Peyer's patch (tissue), 4 donors: Measurements from ENCODE around the gene NVL. TPM values are rescaled to one million over a fixed set of nuclear protein-coding genes. Genes with fewer than 3 reads are reported as not detected.

Source experiments
- DNase-seq, 3 donors: peaks; one replicate each; pipeline ENCODE4 v3.0.0-alpha.2; 2017 to 2019
- H3K27ac ChIP-seq, 4 donors: fragments of 200-600 bp; sonication (generic); one replicate each; pipeline ENCODE4 v1.5.1; 2016 to 2019
- H3K27me3 ChIP-seq, 2 donors: fragments of 200-600 bp; sonication (generic); one replicate each; pipeline ENCODE4 v1.5.1; 2019
- H3K36me3 ChIP-seq, 3 donors: fragments of 200-600 bp; sonication (generic); one replicate each; pipeline ENCODE4 v1.5.1; 2016 to 2019
- H3K4me1 ChIP-seq, 4 donors: fragments of 200-600 bp; sonication (generic); one replicate each; pipeline ENCODE4 v1.5.1; 2016 to 2019
- H3K4me3 ChIP-seq, 4 donors: fragments of 200-600 bp; sonication (generic); 1 replicate in 3 of 4; 2 replicates in 1 of 4; pipeline ENCODE4 v1.5.1; 2016 to 2019; ENCODE audit warnings: mild to moderate bottlenecking in 1 of 4
- H3K9me3 ChIP-seq, 4 donors: fragments of 200-600 bp; sonication (generic); one replicate each; pipeline ENCODE4 v1.5.1; 2016 to 2019; ENCODE audit warnings: mild to moderate bottlenecking in 1 of 4
- CTCF ChIP-seq, 6 experiments: fragments of 450-650 bp in 4 of 6; fragments of 200-600 bp in 2 of 6; sonication (generic) in 1 of 6; IDR thresholded peaks; one replicate each; pipeline ENCODE4 v1.5.1; 2017 to 2019; ENCODE audit warnings: antibody characterized with exemption in 6 of 6, mild to moderate bottlenecking in 3 of 6, moderate library complexity in 1 of 6
- POLR2A ChIP-seq, 2 donors: fragments of 450-650 bp; IDR thresholded peaks; one replicate each; pipeline ENCODE4 v1.5.1; 2017; ENCODE audit warnings: antibody characterized with exemption in 2 of 2, mild to moderate bottlenecking in 2 of 2, moderate library complexity in 2 of 2
- total RNA-seq, 4 donors: library from RNA; depleted of rRNA; stranded (reverse); fragments of >200 nt; gene quantifications; one replicate each; pipeline ENCODE4 v1.1.0, GENCODE V29; 2016

The NVL gene
- total RNA-seq, 4 donors from 2014 or later, result 26.6 to 96.6 (median 38.3) TPM

DNA sequence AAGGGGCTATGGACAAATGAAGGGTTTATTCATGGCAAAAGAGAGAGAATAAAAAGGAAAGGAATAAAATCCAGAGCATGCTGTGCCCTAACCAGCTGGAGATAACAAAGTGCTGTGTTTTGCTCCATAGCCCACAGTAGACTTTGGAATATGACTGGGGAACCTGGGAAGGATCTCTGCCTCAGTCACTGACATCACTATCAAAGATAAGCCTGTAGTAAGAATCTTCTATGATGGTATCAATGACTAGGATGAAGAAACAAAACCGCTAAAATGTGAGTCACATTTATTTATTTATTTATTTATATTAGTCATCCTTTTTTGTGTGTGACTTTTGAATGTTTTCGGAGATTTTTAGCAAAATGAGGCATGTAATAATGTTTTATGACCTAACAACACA lies 56.3 kb downstream of the NVL start:
- no peaks in the 10 kb centered on the region for H3K27me3 ChIP-seq
- H3K4me3 ChIP-seq, result peak overlapping the region in 1 of 4 donors; percentile 23
- peak in 1 of 3 donors; percentile 66 for DNase-seq
- peak overlapping the region in 3 of 4 donors; percentile 56 to 77 (median 76) for H3K27ac ChIP-seq
- H3K36me3 ChIP-seq, result peaks cover 0 to 18% (median 0%) of the 10 kb centered on the region in 3 donors
- peaks cover 0 to 15% (median 0%) of the 10 kb centered on the region in 4 donors for H3K4me1 ChIP-seq
- peak; percentile 18 to 41 for TF ChIP-seq POLR2A (IDR thresholded peaks at IDR 0.05)
- TF ChIP-seq CTCF (IDR thresholded peaks at IDR 0.05), result no peak
- no peaks in the 10 kb centered on the region for H3K9me3 ChIP-seq

- Histone ChIP-seq H3K27ac (no peak overlapping the region), H3K4me3 (no peak overlapping the region), H3K9me3 (no peaks in the 10 kb centered on the region), H3K36me3 (peaks cover 0 to 17% (median 0%) of the 10 kb centered on the region in 3 donors), H3K27me3 (no peaks in the 10 kb centered on the region), H3K4me1 (peaks cover 0 to 11% (median 0%) of the 10 kb centered on the region in 4 donors)
- no peak for DNase-seq
- TF ChIP-seq CTCF (IDR thresholded peaks at IDR 0.05), result no peak
- no peak for TF ChIP-seq POLR2A (IDR thresholded peaks at IDR 0.05)
These were observed 58.9 kb downstream of the NVL start for GRCh38 chr1:224271106-224271505.

- Histone ChIP-seq H3K4me1 (no peaks in the 10 kb centered on the region), H3K27me3 (no peaks in the 10 kb centered on the region), H3K27ac (no peak overlapping the region), H3K4me3 (no peak overlapping the region), H3K9me3 (no peaks in the 10 kb centered on the region), H3K36me3 (peaks cover 0 to 20% (median 0%) of the 10 kb centered on the region in 3 donors)
- TF ChIP-seq POLR2A (IDR thresholded peaks at IDR 0.05), result no peak
- TF ChIP-seq CTCF (IDR thresholded peaks at IDR 0.05), result no peak
- DNase-seq, result no peak
These were observed 62.0 kb downstream of the NVL start for GRCh38 chr1:224267925-224268324.

- peaks cover 0 to 20% (median 0%) of the 10 kb centered on the region in 3 donors for H3K36me3 ChIP-seq
- DNase-seq, result no peak
- H3K27me3 ChIP-seq, result no peaks in the 10 kb centered on the region
- TF ChIP-seq CTCF (IDR thresholded peaks at IDR 0.05) (no peak), POLR2A (IDR thresholded peaks at IDR 0.05) (no peak)
- H3K27ac ChIP-seq, result no peak overlapping the region
- no peaks in the 10 kb centered on the region for H3K9me3 ChIP-seq
- H3K4me1 ChIP-seq, result no peaks in the 10 kb centered on the region
- no peak overlapping the region for H3K4me3 ChIP-seq
These were observed 62.8 kb downstream of the NVL start for GRCh38 chr1:224266915-224267856.

DNA sequence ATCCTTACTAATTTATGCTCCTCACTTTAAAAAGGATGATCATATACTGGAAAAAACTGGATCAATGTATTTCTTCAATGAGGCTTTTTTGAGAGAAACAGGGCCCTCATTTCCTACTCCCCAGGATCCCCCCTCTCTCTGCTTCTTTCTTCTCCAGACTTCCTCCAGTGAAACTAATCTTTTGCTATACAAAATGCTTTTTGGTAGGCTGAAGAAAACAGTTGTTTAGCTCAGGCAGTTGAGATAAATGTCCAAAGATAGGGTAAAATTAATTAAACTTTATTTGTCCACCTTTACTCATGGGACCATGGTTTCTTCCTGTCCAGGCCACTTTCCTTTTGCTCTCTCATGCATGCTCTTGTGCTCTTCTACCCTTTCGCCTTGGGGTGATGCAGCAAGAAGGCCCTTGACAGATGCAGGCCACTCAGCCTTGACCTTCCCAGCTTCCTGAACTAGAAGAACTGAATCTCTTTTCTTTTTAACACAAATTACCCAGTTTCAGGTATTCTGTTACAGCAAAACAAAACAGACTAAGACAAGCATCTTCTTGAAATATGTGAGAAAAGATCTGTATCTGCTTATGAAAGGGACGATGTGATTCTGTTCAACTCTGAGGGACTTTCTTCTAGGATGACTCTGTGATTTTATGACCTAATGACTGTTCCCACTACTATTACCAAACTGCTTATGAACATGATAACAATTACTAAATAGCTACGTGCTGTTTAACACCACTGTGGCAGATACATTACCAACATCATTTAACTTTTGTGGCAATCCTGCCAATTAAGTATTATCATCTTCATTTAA lies 63.7 kb downstream of the NVL start:
- no peaks in the 10 kb centered on the region for H3K4me1 ChIP-seq
- H3K27me3 ChIP-seq, result no peaks in the 10 kb centered on the region
- no peaks in the 10 kb centered on the region for H3K9me3 ChIP-seq
- no peak for DNase-seq
- H3K27ac ChIP-seq, result no peak overlapping the region
- H3K36me3 ChIP-seq, result peaks cover 0 to 12% (median 0%) of the 10 kb centered on the region in 3 donors
- no peak overlapping the region for H3K4me3 ChIP-seq
- TF ChIP-seq POLR2A (IDR thresholded peaks at IDR 0.05) (no peak), CTCF (IDR thresholded peaks at IDR 0.05) (no peak)
